Measurements from ENCODE around the gene ABLIM2. TPM values are rescaled to one million over a fixed set of nuclear protein-coding genes. Genes with fewer than 3 reads are reported as not detected.

The ABLIM2 gene
- total and polyA plus RNA-seq, 4 experiments from 2014 or later, result 0.44 to 7.9 (median 3.8) TPM

GRCh38 chr4:8055206-8055605, 103.4 kb downstream of the ABLIM2 start:
- Mint-ChIP-seq H3K9me3 (peaks cover 0 to 16% (median 10%) of the 10 kb centered on the region in 8 donors), H3K4me1 (no peaks in the 10 kb centered on the region), H3K4me3 (no peak overlapping the region), H3K27me3 (no peaks in the 10 kb centered on the region), H3K36me3 (peaks cover 8 to 30% of the 10 kb centered on the region in 2 donors), H3K27ac (no peak overlapping the region)
- H3K27me3 ChIP-seq (ENCODE audit: insufficient read depth, low read length), result no peaks in the 10 kb centered on the region
- no peaks in the 10 kb centered on the region for H3K9me3 ChIP-seq (ENCODE audit: control insufficient read depth in 1 of 2, low read length in 2 of 2)
- intact Hi-C loops (cut with micrococcal nuclease), result no loop called here
- no peaks in the 10 kb centered on the region for H3K4me1 ChIP-seq (ENCODE audit: insufficient read depth, low read length)
- no peak for DNase-seq
- no peak overlapping the region for H3K4me3 ChIP-seq (ENCODE audit: low read length in 2 of 2)
- H3K36me3 ChIP-seq (ENCODE audit: insufficient read depth, low read length), result no peaks in the 10 kb centered on the region
- H3K27ac ChIP-seq (ENCODE audit: low read depth, low read length), result no peak overlapping the region
- CTCF ChIA-PET (ENCODE audit: partially characterized antibody), result no interaction called here
- POLR2A ChIA-PET (ENCODE audit: partially characterized antibody), result no interaction called here

GRCh38 chr4:8053688-8054449, 104.7 kb downstream of the ABLIM2 start:
- Mint-ChIP-seq H3K4me1 (no peaks in the 10 kb centered on the region), H3K4me3 (no peak overlapping the region), H3K27ac (no peak overlapping the region), H3K27me3 (no peaks in the 10 kb centered on the region), H3K36me3 (peaks cover 5 to 26% of the 10 kb centered on the region in 2 donors), H3K9me3 (peaks cover 0 to 16% (median 10%) of the 10 kb centered on the region in 8 donors)
- no peaks in the 10 kb centered on the region for H3K9me3 ChIP-seq (ENCODE audit: control insufficient read depth in 1 of 2, low read length in 2 of 2)
- intact Hi-C loops (cut with micrococcal nuclease), result no loop called here
- H3K4me3 ChIP-seq (ENCODE audit: low read length in 2 of 2), result no peak overlapping the region
- ChIA-PET POLR2A (ENCODE audit: partially characterized antibody) (no interaction called here), CTCF (ENCODE audit: partially characterized antibody) (no interaction called here)
- no peak overlapping the region for H3K27ac ChIP-seq (ENCODE audit: low read depth, low read length)
- no peak for DNase-seq
- no peaks in the 10 kb centered on the region for H3K27me3 ChIP-seq (ENCODE audit: insufficient read depth, low read length)
- H3K4me1 ChIP-seq (ENCODE audit: insufficient read depth, low read length), result no peaks in the 10 kb centered on the region
- H3K36me3 ChIP-seq (ENCODE audit: insufficient read depth, low read length), result no peaks in the 10 kb centered on the region

GRCh38 chr4:8052160-8052691, 106.4 kb downstream of the ABLIM2 start:
- no peaks in the 10 kb centered on the region for H3K27me3 Mint-ChIP-seq
- H3K36me3 Mint-ChIP-seq, result peaks cover 3 to 24% of the 10 kb centered on the region in 2 donors
- ChIA-PET CTCF (ENCODE audit: partially characterized antibody) (no interaction called here), POLR2A (ENCODE audit: partially characterized antibody) (no interaction called here)
- Histone ChIP-seq H3K4me1 (ENCODE audit: insufficient read depth, low read length) (no peaks in the 10 kb centered on the region), H3K27ac (ENCODE audit: low read depth, low read length) (no peak overlapping the region), H3K9me3 (ENCODE audit: control insufficient read depth in 1 of 2, low read length in 2 of 2) (no peaks in the 10 kb centered on the region), H3K36me3 (ENCODE audit: insufficient read depth, low read length) (no peaks in the 10 kb centered on the region), H3K27me3 (ENCODE audit: insufficient read depth, low read length) (no peaks in the 10 kb centered on the region), H3K4me3 (ENCODE audit: low read length in 2 of 2) (no peak overlapping the region)
- no peaks in the 10 kb centered on the region for H3K4me1 Mint-ChIP-seq
- intact Hi-C loops (cut with micrococcal nuclease), result no loop called here
- H3K27ac Mint-ChIP-seq, result no peak overlapping the region
- peaks cover 0 to 12% (median 10%) of the 10 kb centered on the region in 8 donors for H3K9me3 Mint-ChIP-seq
- no peak for DNase-seq
- no peak overlapping the region for H3K4me3 Mint-ChIP-seq

GRCh38 chr4:8051644-8052043, 107.0 kb downstream of the ABLIM2 start:
- Mint-ChIP-seq H3K4me3 (no peak overlapping the region), H3K27me3 (no peaks in the 10 kb centered on the region)

GRCh38 chr4:8050555-8051206, 107.9 kb downstream of the ABLIM2 start:
- H3K4me1 Mint-ChIP-seq, result no peaks in the 10 kb centered on the region
- no peak overlapping the region for H3K27ac ChIP-seq (ENCODE audit: low read depth, low read length)
- peaks cover 0 to 11% (median 10%) of the 10 kb centered on the region in 8 donors for H3K9me3 Mint-ChIP-seq
- no peak overlapping the region for H3K4me3 ChIP-seq (ENCODE audit: low read length in 2 of 2)
- H3K4me3 Mint-ChIP-seq, result no peak overlapping the region
- no peaks in the 10 kb centered on the region for H3K36me3 ChIP-seq (ENCODE audit: insufficient read depth, low read length)
- POLR2A ChIA-PET (ENCODE audit: partially characterized antibody), result no interaction called here
- DNase-seq, result no peak
- H3K27me3 Mint-ChIP-seq, result no peaks in the 10 kb centered on the region
- CTCF ChIA-PET (ENCODE audit: partially characterized antibody), result no interaction called here
- H3K27me3 ChIP-seq (ENCODE audit: insufficient read depth, low read length), result no peaks in the 10 kb centered on the region
- H3K4me1 ChIP-seq (ENCODE audit: insufficient read depth, low read length), result no peaks in the 10 kb centered on the region
- no peak overlapping the region for H3K27ac Mint-ChIP-seq
- H3K9me3 ChIP-seq (ENCODE audit: control insufficient read depth in 1 of 2, low read length in 2 of 2), result no peaks in the 10 kb centered on the region
- intact Hi-C loops (cut with micrococcal nuclease), result no loop called here
- H3K36me3 Mint-ChIP-seq, result peaks cover 2 to 24% of the 10 kb centered on the region in 2 donors

More at GRCh38 chr4:8051644-8052043, 107.0 kb downstream of the ABLIM2 start:
- Histone ChIP-seq H3K36me3 (ENCODE audit: insufficient read depth, low read length) (no peaks in the 10 kb centered on the region), H3K27ac (ENCODE audit: low read depth, low read length) (no peak overlapping the region), H3K9me3 (ENCODE audit: control insufficient read depth in 1 of 2, low read length in 2 of 2) (no peaks in the 10 kb centered on the region), H3K4me3 (ENCODE audit: low read length in 2 of 2) (no peak overlapping the region), H3K4me1 (ENCODE audit: insufficient read depth, low read length) (no peaks in the 10 kb centered on the region), H3K27me3 (ENCODE audit: insufficient read depth, low read length) (no peaks in the 10 kb centered on the region)
- ChIA-PET POLR2A (ENCODE audit: partially characterized antibody) (no interaction called here), CTCF (ENCODE audit: partially characterized antibody) (no interaction called here)
- Mint-ChIP-seq H3K36me3 (peaks cover 2 to 24% of the 10 kb centered on the region in 2 donors), H3K27ac (no peak overlapping the region), H3K9me3 (peaks cover 0 to 11% (median 10%) of the 10 kb centered on the region in 8 donors), H3K4me1 (no peaks in the 10 kb centered on the region)
- DNase-seq, result no peak
- intact Hi-C loops (cut with micrococcal nuclease), result no loop called here

GRCh38 chr4:8050180-8050554, 108.4 kb downstream of the ABLIM2 start:
- Mint-ChIP-seq H3K27me3 (no peaks in the 10 kb centered on the region), H3K9me3 (peaks cover 0 to 8% (median 6%) of the 10 kb centered on the region in 8 donors), H3K4me3 (no peak overlapping the region), H3K36me3 (peaks cover 2 to 21% of the 10 kb centered on the region in 2 donors), H3K4me1 (no peaks in the 10 kb centered on the region), H3K27ac (no peak overlapping the region)
- no peaks in the 10 kb centered on the region for H3K9me3 ChIP-seq (ENCODE audit: control insufficient read depth in 1 of 2, low read length in 2 of 2)
- intact Hi-C loops (cut with micrococcal nuclease), result no loop called here
- POLR2A ChIA-PET (ENCODE audit: partially characterized antibody), result no interaction called here
- H3K27me3 ChIP-seq (ENCODE audit: insufficient read depth, low read length), result no peaks in the 10 kb centered on the region
- H3K4me1 ChIP-seq (ENCODE audit: insufficient read depth, low read length), result no peaks in the 10 kb centered on the region
- CTCF ChIA-PET (ENCODE audit: partially characterized antibody), result no interaction called here
- no peak overlapping the region for H3K4me3 ChIP-seq (ENCODE audit: low read length in 2 of 2)
- H3K36me3 ChIP-seq (ENCODE audit: insufficient read depth, low read length), result no peaks in the 10 kb centered on the region
- DNase-seq, result no peak
- H3K27ac ChIP-seq (ENCODE audit: low read depth, low read length), result no peak overlapping the region

GRCh38 chr4:8048856-8049676, 109.5 kb downstream of the ABLIM2 start:
- Histone ChIP-seq H3K27me3 (ENCODE audit: insufficient read depth, low read length) (no peaks in the 10 kb centered on the region), H3K36me3 (ENCODE audit: insufficient read depth, low read length) (no peaks in the 10 kb centered on the region), H3K4me3 (ENCODE audit: low read length in 2 of 2) (no peak overlapping the region), H3K9me3 (ENCODE audit: control insufficient read depth in 1 of 2, low read length in 2 of 2) (no peaks in the 10 kb centered on the region), H3K4me1 (ENCODE audit: insufficient read depth, low read length) (no peaks in the 10 kb centered on the region), H3K27ac (ENCODE audit: low read depth, low read length) (no peak overlapping the region)
- DNase-seq, result no peak
- Mint-ChIP-seq H3K9me3 (no peaks in the 10 kb centered on the region), H3K27me3 (no peaks in the 10 kb centered on the region), H3K4me3 (no peak overlapping the region), H3K36me3 (peaks cover 0 to 15% of the 10 kb centered on the region in 2 donors), H3K4me1 (no peaks in the 10 kb centered on the region), H3K27ac (no peak overlapping the region)
- intact Hi-C loops (cut with micrococcal nuclease), result no loop called here
- POLR2A ChIA-PET (ENCODE audit: partially characterized antibody), result no interaction called here
- CTCF ChIA-PET (ENCODE audit: partially characterized antibody), result no interaction called here

Measured in CD4-positive, alpha-beta memory T cell (primary cell).